CD4-positive, alpha-beta T cell (primary cell): ENCODE measurements around the gene SLCO4A1. TPM values are rescaled to one million over a fixed set of nuclear protein-coding genes. Genes with fewer than 3 reads are reported as not detected.

Experiments used
- ATAC-seq: fragments of 200-7000 bp; cut with Tn5 transposase; one replicate; pipeline ENCODE4 v1.10.0; 2022; ENCODE audit warnings: mild to moderate bottlenecking; ENCODE audit not compliant: poor library complexity
- CTCF ChIA-PET: fragments of 350-600 bp; sonication (Branson Sonifier 250); formaldehyde crosslinking; loops from one replicate; lab custom pipeline; 2021; ENCODE audit warnings: antibody characterized with exemption, inconsistent platforms; lab: Charles Lee
- POLR2A ChIA-PET: fragments of 350-600 bp; sonication (Branson Sonifier 250); formaldehyde crosslinking; loops from one replicate; lab custom pipeline; 2021; ENCODE audit warnings: antibody characterized with exemption, inconsistent platforms; lab: Charles Lee
- DNase-seq, 14 experiments: peaks; one replicate each; pipeline ENCODE4 v3.0.0-alpha.2; 2013 to 2020; ENCODE audit warnings: mixed read lengths in 2 of 14
- H3K27ac ChIP-seq, 2 donors: one replicate each; pipeline versions ENCODE4 v1.5.1 to v1.7.0; 2013; ENCODE audit warnings: low read length in 2 of 2, low read depth in 1 of 2, mild to moderate bottlenecking in 1 of 2
- H3K27me3 ChIP-seq, 2 experiments: 1 replicate in 1 of 2; 2 replicates in 1 of 2; pipeline versions ENCODE4 v1.6.1 to v1.7.0; 2013; ENCODE audit warnings: low read length in 2 of 2, control low read depth in 1 of 2, mild to moderate bottlenecking in 1 of 2, moderate library complexity in 1 of 2; ENCODE audit not compliant: insufficient read depth in 2 of 2, control insufficient read depth in 1 of 2
- H3K36me3 ChIP-seq: one replicate; pipeline ENCODE4 v1.6.1; 2013; ENCODE audit warnings: low read length, control low read depth; ENCODE audit not compliant: insufficient read depth
- H3K4me1 ChIP-seq: one replicate; pipeline ENCODE4 v1.6.1; 2013; ENCODE audit warnings: low read length, control low read depth; ENCODE audit not compliant: insufficient read depth
- H3K4me3 ChIP-seq: one replicate; pipeline ENCODE4 v1.5.1; 2013; ENCODE audit warnings: mild to moderate bottlenecking, low read length, moderate library complexity
- H3K9me3 ChIP-seq, 2 experiments: 1 replicate in 1 of 2; 2 replicates in 1 of 2; pipeline versions ENCODE4 v1.6.1 to v1.7.0; 2013; ENCODE audit warnings: low read length in 2 of 2, mild to moderate bottlenecking in 2 of 2, control low read depth in 1 of 2, moderate library complexity in 1 of 2; ENCODE audit not compliant: control insufficient read depth in 1 of 2, insufficient read depth in 1 of 2
- H3K27ac Mint-ChIP-seq: one replicate; pipeline ENCODE4 v1.8.0; 2020; ENCODE audit warnings: mixed read lengths
- H3K27me3 Mint-ChIP-seq: one replicate; pipeline ENCODE4 v1.8.0; 2021; ENCODE audit warnings: mixed read lengths
- H3K36me3 Mint-ChIP-seq: one replicate; pipeline ENCODE4 v1.8.0; 2021; ENCODE audit warnings: low read depth, mixed read lengths
- H3K4me1 Mint-ChIP-seq: one replicate; pipeline ENCODE4 v1.8.0; 2021; ENCODE audit warnings: low read depth, mixed read lengths
- H3K4me3 Mint-ChIP-seq: one replicate; pipeline ENCODE4 v1.8.0; 2020; ENCODE audit warnings: mild to moderate bottlenecking, mixed read lengths
- H3K9me3 Mint-ChIP-seq: one replicate; pipeline ENCODE4 v1.8.0; 2020; ENCODE audit warnings: mixed read lengths
- CTCF ChIP-seq: fragments of 200-600 bp; IDR thresholded peaks from one replicate; pipeline ENCODE4 v1.8.0; 2022; ENCODE audit warnings: antibody characterized with exemption, mild to moderate bottlenecking
- intact Hi-C, 2 experiments: fragments of 100-400 bp; cut with DNase I in 1 of 2; cut with micrococcal nuclease in 1 of 2; formaldehyde crosslinking; loops; one replicate each; pipeline versions ENCODE4 v1.15.1 to v1.9.0; 2023 to 2025; cut with DNase I, micrococcal nuclease
- total RNA-seq, 174 experiments: library from RNA in 2 of 174; stranded (reverse) in 2 of 174; gene quantifications; one replicate each; pipeline ENCODE4 v1.2.3 and lab custom pipeline; 2021 to 2026

Gene SLCO4A1
- total RNA-seq, 2 experiments from 2014 or later, result 2.3 to 2.5 TPM

- intact Hi-C loops, result no loop called here
- Mint-ChIP-seq H3K27me3 (no peaks in the 10 kb centered on the region), H3K4me1 (peaks cover 2% of the 10 kb centered on the region), H3K4me3 (no peak overlapping the region), H3K27ac (no peak overlapping the region), H3K9me3 (no peaks in the 10 kb centered on the region), H3K36me3 (no peaks in the 10 kb centered on the region)
- TF ChIP-seq CTCF, result no peak
- ChIA-PET CTCF (no interaction called here), POLR2A (no interaction called here)
- DNase-seq (no peak), ATAC-seq (no peak)
- H3K36me3 ChIP-seq, result no peaks in the 10 kb centered on the region
- peaks cover 0 to 9% of the 10 kb centered on the region in 2 experiments for H3K9me3 ChIP-seq
- no peak overlapping the region for H3K27ac ChIP-seq
- no peak overlapping the region for H3K4me3 ChIP-seq
- H3K27me3 ChIP-seq, result peaks cover 0 to 5% of the 10 kb centered on the region in 2 experiments
- H3K4me1 ChIP-seq, result peaks cover 16% of the 10 kb centered on the region
Measured at GRCh38 chr20:62608218-62608565, 34.1 kb upstream of the SLCO4A1 start.

GRCh38 chr20:62609279-62609720, 33.0 kb upstream of the SLCO4A1 start:
- intact Hi-C loops, result no loop called here

GRCh38 chr20:62609811-62610757, 32.2 kb upstream of the SLCO4A1 start:
- no peak for TF ChIP-seq CTCF
- no peak overlapping the region for H3K4me3 ChIP-seq
- ATAC-seq, result no peak
- Mint-ChIP-seq H3K4me1 (no peaks in the 10 kb centered on the region), H3K9me3 (no peaks in the 10 kb centered on the region), H3K4me3 (no peak overlapping the region), H3K27ac (no peak overlapping the region), H3K36me3 (no peaks in the 10 kb centered on the region), H3K27me3 (no peaks in the 10 kb centered on the region)
- ChIA-PET POLR2A (no interaction called here), CTCF (no interaction called here)
- peaks cover 2% of the 10 kb centered on the region for H3K4me1 ChIP-seq
- intact Hi-C loops, result no loop called here
- peaks cover 0 to 5% of the 10 kb centered on the region in 2 experiments for H3K27me3 ChIP-seq
- H3K27ac ChIP-seq, result no peak overlapping the region
- no peaks in the 10 kb centered on the region for H3K36me3 ChIP-seq
- no peak for DNase-seq
- peaks cover 0 to 9% of the 10 kb centered on the region in 2 experiments for H3K9me3 ChIP-seq

More at GRCh38 chr20:62609279-62609720, 33.0 kb upstream of the SLCO4A1 start:
- POLR2A ChIA-PET, result no interaction called here
- Mint-ChIP-seq H3K27me3 (no peaks in the 10 kb centered on the region), H3K9me3 (no peaks in the 10 kb centered on the region), H3K27ac (no peak overlapping the region), H3K4me3 (no peak overlapping the region), H3K4me1 (no peaks in the 10 kb centered on the region), H3K36me3 (no peaks in the 10 kb centered on the region)
- CTCF ChIA-PET, result no interaction called here
- Histone ChIP-seq H3K27ac (no peak overlapping the region), H3K9me3 (peaks cover 0 to 9% of the 10 kb centered on the region in 2 experiments), H3K4me3 (no peak overlapping the region), H3K4me1 (peaks cover 5% of the 10 kb centered on the region), H3K36me3 (no peaks in the 10 kb centered on the region), H3K27me3 (peaks cover 0 to 5% of the 10 kb centered on the region in 2 experiments)
- ATAC-seq, result no peak
- TF ChIP-seq CTCF, result no peak
- no peak for DNase-seq
